ENCODE results near the gene DOCK8. TPM values are rescaled to one million over a fixed set of nuclear protein-coding genes. Genes with fewer than 3 reads are reported as not detected.

Gene DOCK8
- total and polyA plus RNA-seq, 2 experiments from 2014 or later: not detected

DNA sequence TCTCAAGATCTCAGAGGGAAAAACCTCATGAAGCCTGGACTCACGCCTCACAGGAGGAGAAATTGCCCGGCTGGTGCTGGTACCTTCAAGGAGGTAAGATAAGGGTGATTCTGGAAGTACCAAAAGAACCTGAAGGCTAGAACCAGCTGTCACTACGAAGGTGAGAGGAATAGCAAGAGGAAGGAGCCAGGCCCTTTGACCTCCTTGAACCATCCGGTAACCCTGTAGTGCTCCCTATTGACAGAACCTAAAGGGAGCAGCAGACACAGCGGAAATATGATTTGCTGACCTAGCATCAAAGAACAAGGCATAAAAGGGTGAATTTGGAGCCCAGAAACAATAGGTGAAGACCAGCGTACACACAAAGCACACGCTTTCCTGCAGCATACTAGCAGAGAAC is 92.2 kb downstream of the DOCK8 start:
- no peak for DNase-seq

DNA sequence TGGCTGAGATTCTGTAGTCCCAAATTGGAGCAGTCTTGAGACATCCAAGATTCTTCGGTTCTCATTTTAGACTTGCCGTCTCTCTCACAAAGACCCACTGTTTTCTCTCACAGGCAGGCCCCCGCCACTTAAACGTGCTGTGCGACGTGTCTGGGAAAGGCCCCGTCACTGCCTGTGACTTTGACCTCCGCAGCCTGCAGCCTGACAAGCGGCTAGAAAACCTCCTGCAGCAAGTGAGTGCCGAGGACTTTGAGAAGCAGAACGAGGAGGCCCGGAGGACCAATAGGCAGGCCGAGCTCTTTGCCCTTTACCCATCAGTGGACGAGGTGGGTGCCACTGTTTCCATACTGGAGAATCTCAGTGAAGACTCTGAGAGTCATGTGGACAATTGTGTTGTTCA is 97.2 kb downstream of the DOCK8 start:
- Histone ChIP-seq H3F3A (ENCODE audit: insufficient read depth) (no peaks in the 10 kb centered on the region), H3K4me1 (ENCODE audit: insufficient read depth) (no peaks in the 10 kb centered on the region), H3K27ac (no peak overlapping the region), H3K4me2 (ENCODE audit: unreplicated experiment) (no peak overlapping the region), H3K4me3 (no peak overlapping the region), H4K20me1 (ENCODE audit: insufficient read depth) (no peaks in the 10 kb centered on the region), H3K9ac (no peak overlapping the region), H3K79me2 (ENCODE audit: insufficient read depth) (no peaks in the 10 kb centered on the region), H2AFZ (no peak overlapping the region), H3K9me3 (ENCODE audit: low read depth) (no peaks in the 10 kb centered on the region), H3K27me3 (replicated peaks; ENCODE audit: insufficient read depth) (no peaks in the 10 kb centered on the region), H3K9me2 (ENCODE audit: insufficient read depth) (no peaks in the 10 kb centered on the region), H3K36me3 (ENCODE audit: low read depth) (no peaks in the 10 kb centered on the region)
- TF ChIP-seq EZH2 (IDR thresholded peaks at IDR 0.05; ENCODE audit: insufficient read depth, poor library complexity, severe bottlenecking) (no peak), EZH2phosphoT487 (IDR thresholded peaks at IDR 0.05; ENCODE audit: insufficient read depth, low read depth) (no peak)
- WGBS, 2 experiments (ENCODE audit: low coverage in 1 of 2, low lambda C conversion rate in 2 of 2, missing lambda C conversion rate in 2 of 2): 45 to 53% methylated on average over 14 of the region's 14 CpGs
- in situ Hi-C loops (cut with MboI): no loop called here
- no peak for DNase-seq

More for the DNA sequence above, 92.2 kb downstream of the DOCK8 start:
- Histone ChIP-seq H4K20me1 (ENCODE audit: insufficient read depth) (no peaks in the 10 kb centered on the region), H3K27ac (no peak overlapping the region), H3K79me2 (ENCODE audit: insufficient read depth) (no peaks in the 10 kb centered on the region), H3K4me1 (ENCODE audit: insufficient read depth) (no peaks in the 10 kb centered on the region), H3F3A (ENCODE audit: insufficient read depth) (no peaks in the 10 kb centered on the region), H3K36me3 (ENCODE audit: low read depth) (no peaks in the 10 kb centered on the region), H2AFZ (no peak overlapping the region), H3K9me3 (ENCODE audit: low read depth) (no peaks in the 10 kb centered on the region), H3K4me3 (no peak overlapping the region), H3K9me2 (ENCODE audit: insufficient read depth) (no peaks in the 10 kb centered on the region), H3K9ac (no peak overlapping the region), H3K27me3 (replicated peaks; ENCODE audit: insufficient read depth) (no peaks in the 10 kb centered on the region), H3K4me2 (ENCODE audit: unreplicated experiment) (no peak overlapping the region)
- in situ Hi-C loops (cut with MboI): no loop called here
- TF ChIP-seq EZH2phosphoT487 (IDR thresholded peaks at IDR 0.05; ENCODE audit: insufficient read depth, low read depth): no peak
- no peak for TF ChIP-seq EZH2 (IDR thresholded peaks at IDR 0.05; ENCODE audit: insufficient read depth, poor library complexity, severe bottlenecking)
- WGBS, 2 experiments (ENCODE audit: low coverage in 1 of 2, low lambda C conversion rate in 2 of 2, missing lambda C conversion rate in 2 of 2): 60 to 68% methylated on average over 7 of the region's 7 CpGs

DNA sequence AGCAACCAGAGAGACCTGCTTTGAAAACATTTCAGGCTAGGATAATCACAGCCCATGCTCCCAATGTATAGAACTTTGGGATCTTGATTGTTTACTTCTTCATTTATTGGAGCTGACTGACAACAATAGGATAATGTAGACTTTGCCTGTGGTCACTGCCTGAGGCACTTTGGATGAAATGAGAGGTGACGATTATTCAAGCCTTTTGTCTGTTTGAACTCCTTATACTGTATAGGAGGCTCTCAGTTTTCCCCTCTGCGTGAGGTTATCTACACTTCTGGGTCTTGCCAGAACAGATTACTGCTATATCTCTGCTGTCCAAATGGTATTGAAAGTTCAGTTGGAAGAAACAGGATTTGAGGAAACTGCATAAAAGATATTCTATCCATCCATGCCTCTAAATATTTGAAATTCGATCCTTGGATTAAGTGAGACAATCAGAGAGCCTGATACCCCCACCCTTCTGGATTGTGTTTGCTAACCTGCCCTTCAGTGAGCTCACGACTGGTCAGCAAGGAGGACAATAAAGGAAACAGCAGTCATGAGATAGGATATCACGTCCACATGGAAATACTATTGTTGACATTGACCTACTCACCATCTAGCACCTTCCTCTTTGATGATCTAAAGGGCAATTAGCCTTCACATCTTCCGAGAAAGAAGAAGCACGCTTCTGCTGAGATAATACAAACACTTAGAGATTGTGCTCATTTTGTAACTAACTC is 98.1 kb downstream of the DOCK8 start:
- DNase-seq: no peak
- H3K27me3 ChIP-seq (replicated peaks; ENCODE audit: insufficient read depth): no peaks in the 10 kb centered on the region
- no peaks in the 10 kb centered on the region for H3K4me1 ChIP-seq (ENCODE audit: insufficient read depth)
- H3K4me2 ChIP-seq (ENCODE audit: unreplicated experiment): no peak overlapping the region
- H3K27ac ChIP-seq: no peak overlapping the region
- H3K79me2 ChIP-seq (ENCODE audit: insufficient read depth): no peaks in the 10 kb centered on the region
- no peaks in the 10 kb centered on the region for H3F3A ChIP-seq (ENCODE audit: insufficient read depth)
- H3K9me2 ChIP-seq (ENCODE audit: insufficient read depth): no peaks in the 10 kb centered on the region
- H3K36me3 ChIP-seq (ENCODE audit: low read depth): no peaks in the 10 kb centered on the region
- TF ChIP-seq EZH2phosphoT487 (IDR thresholded peaks at IDR 0.05; ENCODE audit: insufficient read depth, low read depth): no peak
- no peak for TF ChIP-seq EZH2 (IDR thresholded peaks at IDR 0.05; ENCODE audit: insufficient read depth, poor library complexity, severe bottlenecking)
- H3K9ac ChIP-seq: no peak overlapping the region
- WGBS, 2 experiments (ENCODE audit: low coverage in 1 of 2, low lambda C conversion rate in 2 of 2, missing lambda C conversion rate in 2 of 2): 24 to 28% methylated on average over 7 of the region's 7 CpGs
- in situ Hi-C loops (cut with MboI): no loop called here
- no peaks in the 10 kb centered on the region for H4K20me1 ChIP-seq (ENCODE audit: insufficient read depth)
- H3K9me3 ChIP-seq (ENCODE audit: low read depth): no peaks in the 10 kb centered on the region
- no peak overlapping the region for H3K4me3 ChIP-seq
- H2AFZ ChIP-seq: no peak overlapping the region

DNA sequence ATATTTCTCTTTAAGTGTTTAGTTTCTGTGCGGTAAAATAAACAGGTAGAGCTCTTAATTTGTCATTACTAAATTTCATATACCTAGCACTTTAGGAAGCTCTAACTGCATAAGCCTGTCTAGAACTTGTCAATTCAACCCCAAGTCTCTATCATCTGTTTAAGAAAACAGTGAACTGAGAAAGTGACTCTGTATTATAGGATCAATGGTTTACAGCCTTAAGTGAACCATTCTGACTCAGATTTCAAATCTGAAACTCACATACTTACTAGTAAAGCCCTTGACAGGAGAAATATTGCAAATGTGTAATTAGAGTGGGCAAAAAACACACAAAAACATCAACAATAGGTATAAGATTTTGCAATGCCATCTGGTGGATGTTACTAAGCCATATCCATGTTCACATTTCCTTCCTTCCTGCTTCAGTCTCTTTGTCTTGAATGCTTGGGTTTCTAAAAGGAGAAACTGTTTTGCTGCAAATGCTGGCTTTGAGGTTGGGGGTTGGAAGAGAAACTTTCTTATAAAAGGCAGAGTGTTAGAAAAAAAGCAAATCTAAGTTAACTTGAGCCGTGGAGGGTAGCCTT is 101.8 kb downstream of the DOCK8 start:
- in situ Hi-C loops (cut with MboI): no loop called here
- no peak overlapping the region for H3K27ac ChIP-seq
- H3F3A ChIP-seq (ENCODE audit: insufficient read depth): no peaks in the 10 kb centered on the region
- no peak overlapping the region for H3K4me3 ChIP-seq
- H3K9me3 ChIP-seq (ENCODE audit: low read depth): no peaks in the 10 kb centered on the region
- WGBS, 2 experiments (ENCODE audit: low coverage in 1 of 2, low lambda C conversion rate in 2 of 2, missing lambda C conversion rate in 2 of 2): 29 to 42% methylated on average over 2 of the region's 2 CpGs
- no peaks in the 10 kb centered on the region for H3K4me1 ChIP-seq (ENCODE audit: insufficient read depth)
- no peaks in the 10 kb centered on the region for H3K36me3 ChIP-seq (ENCODE audit: low read depth)
- TF ChIP-seq EZH2 (IDR thresholded peaks at IDR 0.05; ENCODE audit: insufficient read depth, poor library complexity, severe bottlenecking) (no peak), EZH2phosphoT487 (IDR thresholded peaks at IDR 0.05; ENCODE audit: insufficient read depth, low read depth) (no peak)
- no peak for DNase-seq
- no peaks in the 10 kb centered on the region for H3K9me2 ChIP-seq (ENCODE audit: insufficient read depth)
- H3K9ac ChIP-seq: no peak overlapping the region
- no peaks in the 10 kb centered on the region for H3K79me2 ChIP-seq (ENCODE audit: insufficient read depth)
- no peak overlapping the region for H3K4me2 ChIP-seq (ENCODE audit: unreplicated experiment)
- H2AFZ ChIP-seq: no peak overlapping the region
- no peaks in the 10 kb centered on the region for H4K20me1 ChIP-seq (ENCODE audit: insufficient read depth)
- H3K27me3 ChIP-seq (replicated peaks; ENCODE audit: insufficient read depth): peaks cover 5% of the 10 kb centered on the region; the same call in 1 of the 2 replicates

All from GM23248 (cell line).